PC-9 (cell line): ENCODE results near the gene SPON2. TPM values are rescaled to one million over a fixed set of nuclear protein-coding genes. Genes with fewer than 3 reads are reported as not detected.
A peak's percentile ranks its signal among the peaks of the same experiment; 100 is the strongest.

Source experiments
- Bru-seq: library from RNA; stranded (reverse); fragments of 400-500 nt; gene quantifications from one replicate; lab custom pipeline; 2021; lab: Mats Ljungman, UMichigan
- BruChase-seq, 2 experiments: library from RNA; stranded (reverse); fragments of 400-500 nt; gene quantifications; one replicate each; lab custom pipeline; 2021; lab: Mats Ljungman, UMichigan
- BruUV-seq: library from RNA; stranded (reverse); fragments of 400-500 nt; replicated peaks from 2 replicates; lab custom pipeline; 2021; lab: Mats Ljungman, UMichigan
- CTCF ChIA-PET: fragments of 300-600 bp; sonication (Branson Sonifier 250); formaldehyde crosslinking; loops from one replicate; lab custom pipeline; 2022; ENCODE audit warnings: antibody characterized with exemption; lab: Charles Lee
- POLR2A ChIA-PET: fragments of 300-600 bp; sonication (Branson Sonifier 250); formaldehyde crosslinking; loops from one replicate; lab custom pipeline; 2022; ENCODE audit warnings: antibody characterized with exemption; ENCODE audit not compliant: unreplicated experiment; lab: Charles Lee
- DNase-seq, 2 experiments: peaks; one replicate each; pipeline versions ENCODE4 v3.0.0 to v3.0.0-alpha.2; 2015 to 2022; ENCODE audit warnings: mixed read lengths in 1 of 2
- H2AFZ ChIP-seq: fragments of 200-600 bp; sonication (generic); 2 replicates; pipeline ENCODE4 v1.8.1; 2017; ENCODE audit warnings: antibody characterized with exemption
- H3F3A ChIP-seq: fragments of 200-600 bp; sonication (generic); 2 replicates; pipeline ENCODE4 v1.8.1; 2017; ENCODE audit warnings: antibody characterized with exemption, mild to moderate bottlenecking, low read depth; ENCODE audit not compliant: insufficient read depth
- H3K27ac ChIP-seq: fragments of 200-600 bp; sonication (generic); 2 replicates; pipeline ENCODE4 v1.6.1; 2016; ENCODE audit warnings: mixed run types
- H3K27me3 ChIP-seq: fragments of 200-600 bp; sonication (generic); 2 replicates; pipeline ENCODE4 v1.6.1; 2016; ENCODE audit warnings: low read depth, mixed run types; ENCODE audit not compliant: insufficient read depth
- H3K36me3 ChIP-seq: fragments of 200-600 bp; sonication (generic); 2 replicates; pipeline ENCODE4 v1.6.1; 2016; ENCODE audit warnings: low read depth, mixed run types
- H3K4me1 ChIP-seq: fragments of 200-600 bp; sonication (generic); replicated peaks from 2 replicates; pipeline ENCODE4 v1.6.1; 2016; ENCODE audit warnings: mixed run types; ENCODE audit not compliant: insufficient read depth
- H3K4me2 ChIP-seq: fragments of 200-600 bp; sonication (generic); 2 replicates; pipeline ENCODE4 v1.6.1; 2017; ENCODE audit warnings: mixed run types
- H3K4me3 ChIP-seq: fragments of 200-600 bp; sonication (generic); 2 replicates; pipeline ENCODE4 v1.6.1; 2016; ENCODE audit warnings: mixed run types
- H3K79me2 ChIP-seq: fragments of 200-600 bp; sonication (generic); 2 replicates; pipeline ENCODE4 v1.6.1; 2017; ENCODE audit warnings: low read depth, mixed run types
- H3K9me2 ChIP-seq: fragments of 200-600 bp; sonication (generic); 2 replicates; pipeline ENCODE4 v1.8.1; 2017; ENCODE audit warnings: mild to moderate bottlenecking; ENCODE audit not compliant: insufficient read depth
- H3K9me3 ChIP-seq: fragments of 200-600 bp; sonication (generic); 2 replicates; pipeline ENCODE4 v1.8.1; 2016; ENCODE audit warnings: low read depth; ENCODE audit not compliant: insufficient read depth
- H4K20me1 ChIP-seq: fragments of 200-600 bp; sonication (generic); 2 replicates; pipeline ENCODE4 v1.8.1; 2017; ENCODE audit not compliant: insufficient read depth
- EZH2 ChIP-seq: fragments of 200-600 bp; sonication (generic); IDR thresholded peaks from 2 replicates; pipeline ENCODE4 v1.8.0; 2017; ENCODE audit warnings: antibody characterized with exemption, low read depth
- intact Hi-C: fragments of 100-400 bp; cut with micrococcal nuclease; formaldehyde crosslinking; loops from one replicate; pipeline ENCODE4 v1.10.0; 2022; ENCODE audit not compliant: unreplicated experiment
- long read RNA-seq: library from polyadenylated mRNA; stranded (forward); transcript quantifications from one replicate; pipeline ENCODE4 v2.0.0, GENCODE V29; 2022
- total RNA-seq: library from RNA; stranded (reverse); gene quantifications from 2 replicates; pipeline ENCODE4 v1.2.3, GENCODE V29; 2021
- TF ChIP-seq, protein P1 (sequence below): fragments of 200-600 bp; sonication (generic); conservative IDR thresholded peaks from 2 replicates; pipeline ENCODE4 v1.6.1; 2017; ENCODE audit warnings: mixed run types, antibody characterized with exemption, mild to moderate bottlenecking, moderate library complexity

SPON2 gene
- 2.0 and 3.4 TPM in 2 replicates for total RNA-seq
- Bru-seq, nascent RNA, result percentile 26 among the genes with signal in this experiment
- percentile 31 among the genes with signal in this experiment for BruChase-seq, experiment 1, labeled RNA remaining after a 2-hour chase
- percentile 28 among the genes with signal in this experiment for BruChase-seq, experiment 2, labeled RNA remaining after a 6-hour chase
- long read RNA-seq, partial matches to known transcripts, result 0 of 1 reads
- long read RNA-seq, other reads (novel, unspliced or antisense), result 1 of 1 reads

DNA sequence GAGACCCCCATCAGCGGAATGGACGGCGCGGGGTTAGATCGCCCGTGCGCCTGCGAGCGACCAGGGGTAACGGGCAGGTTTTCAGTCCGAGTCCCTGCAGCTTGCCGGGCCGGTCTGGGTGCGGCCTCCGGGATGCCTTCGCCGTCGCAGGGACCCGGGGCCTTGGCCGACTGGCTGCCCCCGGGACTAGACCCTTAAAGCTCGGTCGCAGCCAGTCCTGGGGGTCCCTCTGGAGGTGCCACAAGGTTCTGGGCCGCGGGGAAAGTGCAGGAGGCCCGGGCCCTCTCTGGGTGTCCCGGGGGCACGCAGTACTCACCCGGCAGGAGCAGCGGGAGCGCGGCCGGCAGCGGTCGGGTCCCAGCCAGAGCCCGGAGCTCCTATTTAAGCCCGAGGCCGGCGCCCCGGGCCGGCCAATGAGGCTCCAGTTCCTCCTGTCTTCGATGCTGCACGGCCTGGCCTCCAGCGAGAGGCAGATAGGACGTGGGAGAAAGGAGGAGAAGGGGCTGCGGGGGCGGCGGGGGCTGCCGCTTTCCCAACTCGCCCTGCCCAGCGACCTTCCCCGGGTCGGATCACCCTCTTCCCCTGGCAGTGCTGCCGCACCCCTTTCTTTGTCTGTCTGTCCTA is at the start of gene SPON2:
TSS of gene SPON2 (minus strand) at position 356 of the 624 bp plus-strand sequence.
- no peaks in the 10 kb centered on the region for H3K36me3 ChIP-seq
- no peak for TF ChIP-seq EZH2
- TF ChIP-seq, protein P1, sequence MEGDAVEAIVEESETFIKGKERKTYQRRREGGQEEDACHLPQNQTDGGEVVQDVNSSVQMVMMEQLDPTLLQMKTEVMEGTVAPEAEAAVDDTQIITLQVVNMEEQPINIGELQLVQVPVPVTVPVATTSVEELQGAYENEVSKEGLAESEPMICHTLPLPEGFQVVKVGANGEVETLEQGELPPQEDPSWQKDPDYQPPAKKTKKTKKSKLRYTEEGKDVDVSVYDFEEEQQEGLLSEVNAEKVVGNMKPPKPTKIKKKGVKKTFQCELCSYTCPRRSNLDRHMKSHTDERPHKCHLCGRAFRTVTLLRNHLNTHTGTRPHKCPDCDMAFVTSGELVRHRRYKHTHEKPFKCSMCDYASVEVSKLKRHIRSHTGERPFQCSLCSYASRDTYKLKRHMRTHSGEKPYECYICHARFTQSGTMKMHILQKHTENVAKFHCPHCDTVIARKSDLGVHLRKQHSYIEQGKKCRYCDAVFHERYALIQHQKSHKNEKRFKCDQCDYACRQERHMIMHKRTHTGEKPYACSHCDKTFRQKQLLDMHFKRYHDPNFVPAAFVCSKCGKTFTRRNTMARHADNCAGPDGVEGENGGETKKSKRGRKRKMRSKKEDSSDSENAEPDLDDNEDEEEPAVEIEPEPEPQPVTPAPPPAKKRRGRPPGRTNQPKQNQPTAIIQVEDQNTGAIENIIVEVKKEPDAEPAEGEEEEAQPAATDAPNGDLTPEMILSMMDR, result no peak
- no peaks in the 10 kb centered on the region for H4K20me1 ChIP-seq
- no peaks in the 10 kb centered on the region for H3K4me1 ChIP-seq
- H3K9me2 ChIP-seq, result no peaks in the 10 kb centered on the region
- H3K9me3 ChIP-seq, result no peaks in the 10 kb centered on the region
- no peak within 1 kb of the TSS for H3K4me3 ChIP-seq
- H3K4me2 ChIP-seq, result no peak within 1 kb of the TSS
- H2AFZ ChIP-seq, result no peak within 1 kb of the TSS
- no peaks in the 10 kb centered on the region for H3K79me2 ChIP-seq
- no TSS peak for BruUV-seq
- no peak within 1 kb of the TSS for H3K27ac ChIP-seq
- no peaks in the 10 kb centered on the region; the same call in 1 of the 2 replicates for H3F3A ChIP-seq
- DNase-seq, result peak in 1 of 2 experiments; percentile 25
- ChIA-PET CTCF (interaction anchor here (0.5 to 0.6 kb wide), 3 partner anchors 12 to 136 kb away, joined by 3 to 11 read pairs (median 4); no protein-coding TSS in a partner anchor), POLR2A (no interaction called here)
- intact Hi-C loops, result no loop called here
- peaks cover 3% of the 10 kb centered on the region; the same call in 1 of the 2 replicates for H3K27me3 ChIP-seq

DNA sequence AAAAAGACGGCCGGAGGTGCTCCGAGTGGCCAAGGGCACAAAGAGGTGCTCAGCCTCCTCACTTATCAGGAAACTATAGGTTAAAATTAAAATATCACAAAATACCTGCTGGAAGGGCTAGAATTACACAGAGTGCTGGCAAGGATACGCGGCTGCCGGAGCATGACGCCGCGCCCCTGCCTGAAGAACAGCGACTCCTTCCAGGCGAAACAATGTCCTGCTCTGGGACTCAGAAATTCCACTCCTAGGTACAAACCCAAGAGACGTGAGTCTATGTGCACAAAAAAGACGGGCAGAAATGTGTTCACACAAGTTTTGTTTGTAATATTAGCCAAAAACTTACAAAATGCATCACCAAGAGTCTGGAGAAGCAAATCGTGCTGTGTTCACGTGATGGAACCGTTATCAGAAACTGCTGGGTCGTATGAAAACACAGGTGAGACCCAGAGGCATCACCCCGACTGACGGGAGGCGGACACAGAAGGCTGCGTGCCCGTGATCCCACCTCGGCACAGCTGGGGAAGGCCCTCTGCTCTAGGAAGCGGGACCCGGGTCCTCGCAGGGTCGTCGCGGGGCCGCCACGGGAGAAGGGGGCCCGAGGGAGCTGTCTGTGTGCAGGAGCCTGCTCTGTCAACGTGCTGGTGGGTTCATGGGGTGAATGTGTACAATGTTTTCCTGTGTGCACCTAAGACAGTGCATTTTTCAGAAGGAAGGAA is 48.9 kb upstream of the SPON2 start:
- no peaks in the 10 kb centered on the region for H3K4me1 ChIP-seq
- no peaks in the 10 kb centered on the region for H3K9me2 ChIP-seq
- peaks cover 8% of the 10 kb centered on the region; the same call in 1 of the 2 replicates for H3K36me3 ChIP-seq
- no peaks in the 10 kb centered on the region; the same call in 1 of the 2 replicates for H3F3A ChIP-seq
- H4K20me1 ChIP-seq, result peaks cover 16% of the 10 kb centered on the region
- H3K27ac ChIP-seq, result no peak overlapping the region
- no peaks in the 10 kb centered on the region for H3K79me2 ChIP-seq
- H3K4me3 ChIP-seq, result no peak overlapping the region
- no TSS peak for BruUV-seq
- POLR2A ChIA-PET, result no interaction called here
- no peaks in the 10 kb centered on the region for H3K9me3 ChIP-seq
- H3K27me3 ChIP-seq, result no peaks in the 10 kb centered on the region
- TF ChIP-seq, protein P1, result no peak
- TF ChIP-seq EZH2, result no peak
- DNase-seq, result no peak
- intact Hi-C loops, result no loop called here
- H3K4me2 ChIP-seq, result no peak overlapping the region
- H2AFZ ChIP-seq, result no peak overlapping the region
- CTCF ChIA-PET, result no interaction called here

DNA sequence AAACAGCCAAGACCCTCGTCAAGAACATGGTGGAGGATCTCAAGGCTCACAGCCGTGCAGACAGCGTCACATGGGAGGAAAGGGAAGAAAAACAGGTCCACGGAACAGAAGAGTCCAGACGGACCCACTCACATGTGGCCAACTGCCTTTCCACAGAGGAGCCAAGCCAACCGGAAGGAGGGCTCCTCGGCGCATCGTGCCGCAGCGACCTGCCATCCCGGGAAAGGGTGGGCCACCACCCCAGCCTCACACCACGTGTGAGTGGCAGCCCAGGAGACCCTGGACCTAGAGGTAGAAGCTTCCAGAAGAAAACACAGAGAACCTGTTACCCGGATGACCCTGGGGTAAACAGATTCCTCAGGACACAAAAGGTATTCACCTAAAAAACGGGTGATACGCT is 48.2 kb upstream of the SPON2 start:
- Histone ChIP-seq H3K36me3 (peaks cover 8% of the 10 kb centered on the region; the same call in 1 of the 2 replicates), H3K27ac (no peak overlapping the region), H3K4me2 (no peak overlapping the region), H3K4me1 (no peaks in the 10 kb centered on the region), H3K4me3 (no peak overlapping the region), H3K9me2 (no peaks in the 10 kb centered on the region), H4K20me1 (peaks cover 16% of the 10 kb centered on the region), H3K9me3 (no peaks in the 10 kb centered on the region), H3K27me3 (no peaks in the 10 kb centered on the region), H2AFZ (no peak overlapping the region), H3F3A (no peaks in the 10 kb centered on the region; the same call in 1 of the 2 replicates), H3K79me2 (no peaks in the 10 kb centered on the region)
- no peak for DNase-seq
- CTCF ChIA-PET, result no interaction called here
- intact Hi-C loops, result no loop called here
- TF ChIP-seq, protein P1, result no peak
- no peak for TF ChIP-seq EZH2
- POLR2A ChIA-PET, result interaction anchor here (0.7 kb wide), 1 partner anchor 83 kb away, joined by 11 read pairs; no protein-coding TSS in a partner anchor
- BruUV-seq, result no TSS peak
